Effector memory CD4-positive, alpha-beta T cell (primary cell): ENCODE measurements around the gene DLG1.
"Not testable (repeated sequence)": the region's sequence is repeated elsewhere in the genome, so short reads cannot be mapped to it uniquely, and the experiment has no call there.

Experiments
- DNase-seq, 3 donors: peaks; one replicate each; pipeline ENCODE4 v3.0.0-alpha.2; 2020
- H3K27ac ChIP-seq: 2 replicates; pipeline ENCODE4 v1.7.0; 2013; ENCODE audit warnings: mild to moderate bottlenecking, low read length, moderate library complexity; ENCODE audit not compliant: insufficient read depth, poor library complexity, severe bottlenecking
- H3K27me3 ChIP-seq: replicated peaks from 2 replicates; pipeline ENCODE4 v1.7.0; 2013; ENCODE audit warnings: mild to moderate bottlenecking, low read length; ENCODE audit not compliant: insufficient read depth, control insufficient read depth, poor library complexity, severe bottlenecking
- H3K36me3 ChIP-seq: 2 replicates; pipeline ENCODE4 v1.7.0; 2013; ENCODE audit warnings: mild to moderate bottlenecking, low read length, moderate library complexity; ENCODE audit not compliant: control insufficient read depth, insufficient read depth
- H3K4me1 ChIP-seq: 2 replicates; pipeline ENCODE4 v1.7.0; 2013; ENCODE audit warnings: low read length, mild to moderate bottlenecking; ENCODE audit not compliant: control insufficient read depth, insufficient read depth, poor library complexity, severe bottlenecking
- H3K4me3 ChIP-seq: 2 replicates; pipeline ENCODE4 v1.7.0; 2013; ENCODE audit warnings: low read length, low read depth, mild to moderate bottlenecking; ENCODE audit not compliant: insufficient read depth, poor library complexity, severe bottlenecking
- H3K9me3 ChIP-seq: 2 replicates; pipeline ENCODE4 v1.7.0; 2013; ENCODE audit warnings: mild to moderate bottlenecking, low read length, moderate library complexity; ENCODE audit not compliant: control insufficient read depth

The DLG1 gene

GRCh38 chr3:197222937-197223370 is 75.5 kb downstream of the DLG1 start:
- Histone ChIP-seq H3K27me3 (no peaks in the 10 kb centered on the region), H3K4me3 (no peak overlapping the region), H3K36me3 (no peaks in the 10 kb centered on the region), H3K27ac (no peak overlapping the region), H3K9me3 (no peaks in the 10 kb centered on the region), H3K4me1 (no peaks in the 10 kb centered on the region)
- no peak for DNase-seq

- no peaks in the 10 kb centered on the region for H3K27me3 ChIP-seq
- no peak for DNase-seq
- H3K4me1 ChIP-seq = peaks cover 2% of the 10 kb centered on the region
- H3K36me3 ChIP-seq = no peaks in the 10 kb centered on the region
- H3K27ac ChIP-seq = no peak overlapping the region
- no peaks in the 10 kb centered on the region for H3K9me3 ChIP-seq
- H3K4me3 ChIP-seq = no peak overlapping the region
Observed at GRCh38 chr3:197219619-197220018, 78.8 kb downstream of the DLG1 start.

GRCh38 chr3:197218210-197218609 is 80.2 kb downstream of the DLG1 start:
- Histone ChIP-seq H3K36me3 (no peaks in the 10 kb centered on the region), H3K27me3 (no peaks in the 10 kb centered on the region), H3K27ac (no peak overlapping the region), H3K4me3 (no peak overlapping the region), H3K4me1 (peaks cover 2% of the 10 kb centered on the region), H3K9me3 (no peaks in the 10 kb centered on the region)
- DNase-seq = no peak

- H3K27me3 ChIP-seq = no peaks in the 10 kb centered on the region
- H3K27ac ChIP-seq = no peak overlapping the region
- no peaks in the 10 kb centered on the region for H3K36me3 ChIP-seq
- no peak overlapping the region for H3K4me3 ChIP-seq
- H3K4me1 ChIP-seq = peaks cover 2% of the 10 kb centered on the region
- no peak for DNase-seq
- H3K9me3 ChIP-seq = no peaks in the 10 kb centered on the region
Observed at GRCh38 chr3:197216914-197217313, 81.5 kb downstream of the DLG1 start.

GRCh38 chr3:197216169-197216860 is 82.1 kb downstream of the DLG1 start:
- Histone ChIP-seq H3K36me3 (no peaks in the 10 kb centered on the region), H3K27ac (no peak overlapping the region), H3K4me1 (peaks cover 2% of the 10 kb centered on the region), H3K4me3 (no peak overlapping the region), H3K9me3 (no peaks in the 10 kb centered on the region), H3K27me3 (no peaks in the 10 kb centered on the region)
- no peak for DNase-seq

DNA sequence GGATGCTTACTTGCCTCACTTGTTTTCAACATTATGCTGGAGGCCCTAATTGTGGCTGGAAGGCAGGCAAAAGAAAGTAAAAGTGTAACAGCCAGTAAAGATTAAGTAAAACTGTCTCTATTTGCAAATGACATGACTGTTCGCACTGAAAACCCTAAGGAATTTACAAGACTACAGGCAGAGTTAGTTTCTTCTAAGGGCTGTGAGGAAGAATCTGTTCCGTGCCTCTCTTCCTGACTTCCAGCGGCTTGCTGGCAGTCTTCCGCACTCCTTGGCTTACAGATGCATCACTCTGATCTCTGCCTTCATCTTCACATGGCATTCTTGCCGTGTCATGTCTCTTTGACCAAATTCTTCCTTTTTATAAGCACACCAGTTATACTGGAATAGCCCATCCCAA is 86.1 kb downstream of the DLG1 start:
- H3K27ac ChIP-seq = no peak overlapping the region
- H3K4me1 ChIP-seq = peaks cover 2% of the 10 kb centered on the region
- no peaks in the 10 kb centered on the region for H3K9me3 ChIP-seq
- no peaks in the 10 kb centered on the region for H3K36me3 ChIP-seq
- DNase-seq = no peak
- H3K4me3 ChIP-seq = no peak overlapping the region
- H3K27me3 ChIP-seq = no peaks in the 10 kb centered on the region

DNA sequence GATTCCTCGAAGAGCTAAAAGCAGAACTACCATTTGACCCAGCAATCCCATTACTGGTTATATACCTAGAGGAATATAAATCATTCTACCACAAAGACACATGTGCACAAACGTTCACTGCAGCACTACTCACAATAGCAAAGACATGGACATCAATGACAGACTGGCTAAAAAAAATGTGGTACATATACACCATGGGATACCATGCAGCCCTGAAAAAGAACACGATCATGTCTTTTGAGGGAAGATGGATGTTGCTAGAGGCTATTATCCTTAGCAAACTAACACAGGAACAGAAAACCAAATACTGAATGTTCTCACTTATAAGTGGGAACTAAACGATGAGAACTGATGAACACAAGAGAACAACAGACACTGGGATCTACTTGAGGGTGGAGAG is 86.7 kb downstream of the DLG1 start:
- not testable (repeated sequence) for H3K4me3 ChIP-seq, H3K27ac ChIP-seq, H3K9me3 ChIP-seq, H3K27me3 ChIP-seq, DNase-seq, H3K4me1 ChIP-seq, H3K36me3 ChIP-seq

GRCh38 chr3:197209366-197210260 is 88.8 kb downstream of the DLG1 start:
- H3K27ac ChIP-seq = no peak overlapping the region
- no peak overlapping the region for H3K4me3 ChIP-seq
- no peaks in the 10 kb centered on the region for H3K9me3 ChIP-seq
- H3K36me3 ChIP-seq = no peaks in the 10 kb centered on the region
- no peaks in the 10 kb centered on the region for H3K4me1 ChIP-seq
- no peaks in the 10 kb centered on the region for H3K27me3 ChIP-seq
- no peak for DNase-seq

- H3K27ac ChIP-seq = no peak overlapping the region
Observed at GRCh38 chr3:197206913-197207312, 91.5 kb downstream of the DLG1 start.

GRCh38 chr3:197205675-197206074 is 92.7 kb downstream of the DLG1 start:
- H3K27ac ChIP-seq = no peak overlapping the region
- H3K4me3 ChIP-seq = no peak overlapping the region
- no peaks in the 10 kb centered on the region for H3K9me3 ChIP-seq
- no peaks in the 10 kb centered on the region for H3K4me1 ChIP-seq
- no peaks in the 10 kb centered on the region for H3K36me3 ChIP-seq
- H3K27me3 ChIP-seq = no peaks in the 10 kb centered on the region
- DNase-seq = no peak

More at GRCh38 chr3:197206913-197207312, 91.5 kb downstream of the DLG1 start:
- Histone ChIP-seq H3K4me1 (no peaks in the 10 kb centered on the region), H3K4me3 (no peak overlapping the region), H3K27me3 (no peaks in the 10 kb centered on the region), H3K36me3 (no peaks in the 10 kb centered on the region), H3K9me3 (no peaks in the 10 kb centered on the region)
- DNase-seq = no peak
